GM12878 (cell line): ENCODE measurements around the gene ADAMTSL3. TPM values are rescaled to one million over a fixed set of nuclear protein-coding genes. Genes with fewer than 3 reads are reported as not detected.

Experiments used
- polyA plus RNA-seq, 11 experiments: library from polyadenylated mRNA; depleted of rRNA in 4 of 11; unstranded in 6 of 11; stranded (reverse) in 5 of 11; fragments of >200 nt; fragmentation: Nextera tagmentation in 4 of 11; fragmentation: Illumina TruSeq in 1 of 11; extraction: Ambion mirVana in 4 of 11; extraction: Trizol in 1 of 11; gene quantifications; 1 replicate in 1 of 11; 2 replicates in 10 of 11; pipeline versions ENCODE4 v1.2.1 to v1.2.3, GENCODE V29; 2011 to 2016; ENCODE audit warnings: inconsistent platforms in 2 of 11, missing spikeins in 2 of 11, low read depth in 1 of 11
- small RNA-seq: library from RNA; depleted of rRNA; stranded (forward); fragments of <200 nt; gene quantifications from one replicate; pipeline ENCODE3, GENCODE V24; 2014
- total RNA-seq, 4 experiments: library from RNA; depleted of rRNA in 3 of 4; stranded (reverse); fragments of >200 nt in 3 of 4; fragmentation: Illumina TruSeq in 1 of 4; extraction: Trizol in 1 of 4; gene quantifications; 2 replicates each; pipeline versions ENCODE4 v1.2.1 to v1.2.3, GENCODE V29; 2013 to 2021

Gene ADAMTSL3
- total and polyA plus RNA-seq, 10 of the 15 experiments (the other 5 are each of a cell fraction or from before 2014, with no cell fraction given) = 0.01 to 0.28 (median 0.13) TPM

Small RNA genes within 50 kb of the gene (small RNA-seq; reads per million reads assigned to genes)
- gene RNU6-1339P (not detected), gene RNU6-401P (not detected)

Other genes with a start within 250 kb of the ADAMTSL3 start
- gene SH3GL3, start 206.8 kb upstream of the ADAMTSL3 start, total RNA-seq (2014; rRNA removed) = not detected in 2 replicates
- not detected in 2 replicates for gene SH3GL3, start 206.8 kb upstream of the ADAMTSL3 start, total RNA-seq (2014; rRNA removed; fragmentation: Illumina TruSeq; extraction: Trizol)
- gene SH3GL3, start 206.8 kb upstream of the ADAMTSL3 start, total RNA-seq (2021) = not detected in 2 replicates
- not detected in 2 replicates for gene SH3GL3, start 206.8 kb upstream of the ADAMTSL3 start, polyA plus RNA-seq (2011; rRNA removed)
- gene SH3GL3, start 206.8 kb upstream of the ADAMTSL3 start, polyA plus RNA-seq (2014; fragmentation: Illumina TruSeq; extraction: Trizol) = not detected in 2 replicates
- gene SH3GL3, start 206.8 kb upstream of the ADAMTSL3 start, polyA plus RNA-seq (2014; fragmentation: Nextera tagmentation; extraction: Ambion mirVana) = not detected
- gene SH3GL3, start 206.8 kb upstream of the ADAMTSL3 start, polyA plus RNA-seq (2014; rRNA removed) = not detected in 2 replicates
- gene SH3GL3, start 206.8 kb upstream of the ADAMTSL3 start, polyA plus RNA-seq (2016; fragmentation: Nextera tagmentation; extraction: Ambion mirVana) = not detected